Activated CD4-positive, alpha-beta T cell treated with anti-CD3 and anti-CD28 coated beads for 4 hours (primary cell): ENCODE measurements around the gene PDE1C.
"Not testable (repeated sequence)": the region's sequence is repeated elsewhere in the genome, so short reads cannot be mapped to it uniquely, and the experiment has no call there.

Experiments
- DNase-seq, 2 donors: peaks; one replicate each; pipeline ENCODE4 v3.0.0-alpha.2; 2020

Gene PDE1C

DNA sequence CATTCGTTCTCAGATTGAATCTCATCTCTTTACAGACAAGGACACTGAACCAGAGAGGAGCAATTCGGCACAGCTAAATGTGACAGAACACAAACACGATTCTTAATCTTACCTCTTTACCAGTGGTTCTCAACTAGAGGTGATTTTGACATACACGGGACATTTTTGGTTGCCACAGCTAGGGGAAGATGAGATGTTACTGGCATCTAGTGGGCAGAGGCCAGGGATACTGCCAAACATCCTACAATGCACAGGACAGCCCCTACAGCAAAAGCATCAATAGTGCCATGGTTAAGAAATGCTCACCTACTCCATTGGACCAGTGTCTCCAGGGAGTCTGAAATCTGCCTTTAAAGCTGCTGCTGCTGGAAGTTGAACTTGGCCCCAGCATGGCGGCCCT is 27.3 kb downstream of the PDE1C start:
- no peak for DNase-seq

DNA sequence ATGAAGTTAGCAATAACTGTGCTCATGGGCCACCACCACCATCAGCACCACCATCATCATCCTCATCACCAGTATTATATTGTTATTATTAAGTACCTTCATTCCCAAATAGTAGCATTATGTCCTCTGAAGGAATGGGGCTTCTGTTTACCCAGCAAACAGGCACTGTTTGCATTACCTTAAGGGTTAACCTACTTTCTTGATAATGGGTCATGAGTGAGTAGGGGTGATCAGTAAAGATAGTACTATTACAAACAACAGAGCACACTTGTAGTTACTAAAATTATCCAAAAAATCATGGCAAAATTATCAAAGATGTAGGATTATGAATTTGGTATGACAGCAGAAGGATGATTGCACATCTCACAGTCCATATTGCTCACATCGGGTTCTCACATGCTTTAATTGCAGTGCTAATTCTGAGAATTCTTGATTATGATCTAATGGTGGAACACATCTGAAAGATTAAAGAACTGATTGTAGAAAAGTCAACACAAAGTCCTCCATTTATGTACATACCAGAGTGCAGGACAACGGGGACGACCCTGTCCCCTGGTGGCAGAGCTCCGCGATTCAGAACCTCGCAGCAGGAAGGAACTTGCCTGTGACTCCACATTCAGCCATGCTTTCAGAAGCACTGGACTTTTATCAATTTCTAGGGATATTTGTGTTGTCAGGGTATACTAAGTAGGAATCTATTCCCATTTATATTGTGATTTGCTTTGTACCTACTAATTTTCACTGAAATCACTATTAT is 31.0 kb downstream of the PDE1C start:
- no peak for DNase-seq

DNA sequence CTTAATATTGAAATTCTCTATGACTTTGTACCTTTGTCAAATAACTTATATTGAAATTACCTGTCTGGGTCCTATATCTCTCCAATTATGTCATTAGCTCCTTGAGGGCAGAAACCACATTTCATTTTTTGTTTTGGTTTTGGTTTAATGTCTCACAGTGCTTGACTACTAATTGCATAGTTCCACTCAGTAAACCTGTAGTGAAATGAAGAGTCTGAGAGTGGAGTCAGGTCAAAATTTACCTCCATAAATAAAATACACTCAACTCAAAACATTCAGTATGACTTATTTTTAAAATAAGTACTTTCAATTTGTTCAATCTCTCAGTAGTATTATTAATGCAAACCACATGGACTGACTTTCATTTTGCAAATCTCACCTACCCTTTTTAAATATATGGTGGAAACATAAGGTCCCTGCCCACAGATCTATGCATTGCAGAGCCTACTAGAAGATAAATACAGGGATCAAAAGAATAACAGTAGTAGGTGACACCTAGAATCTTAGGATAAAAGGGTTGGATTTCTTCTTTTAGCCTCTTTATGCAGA is 32.5 kb downstream of the PDE1C start:
- DNase-seq: no peak

DNA sequence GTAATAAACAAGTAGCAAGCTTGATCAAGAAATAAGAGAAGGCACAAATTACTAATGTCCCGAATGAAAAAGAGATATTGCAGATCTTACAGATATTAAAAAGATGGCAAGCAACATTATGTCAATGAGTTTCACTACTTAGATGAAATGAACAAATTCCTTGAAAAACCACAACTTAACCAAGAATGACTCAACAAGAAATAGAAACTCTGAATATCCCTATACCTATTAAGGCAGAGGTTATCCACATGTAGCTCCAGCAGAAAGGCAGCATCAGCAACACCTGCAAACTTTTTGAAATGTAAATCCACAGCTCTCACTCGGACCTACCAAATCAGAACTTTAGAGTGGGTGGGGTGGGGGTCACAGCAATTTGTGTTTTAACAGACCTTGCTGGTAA is 33.6 kb downstream of the PDE1C start:
- no peak for DNase-seq

DNA sequence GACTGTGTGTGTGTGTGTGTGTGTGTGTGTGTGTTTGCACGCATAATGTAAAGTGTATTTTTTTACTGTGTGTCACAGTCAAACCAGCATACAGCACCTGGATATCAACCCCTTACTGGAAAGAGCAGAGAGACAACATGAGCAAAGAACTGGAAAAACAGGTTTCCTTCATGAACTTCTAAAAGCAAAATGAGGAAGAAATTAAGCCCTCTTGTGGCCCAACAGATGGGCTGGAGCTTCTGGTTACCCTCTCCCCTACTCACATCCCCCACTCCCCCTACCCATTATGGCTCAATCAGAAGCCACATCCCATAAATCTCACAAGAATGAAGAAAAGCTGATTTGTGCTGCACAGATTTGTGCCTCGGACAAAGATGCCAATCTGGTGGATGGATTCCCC is 36.2 kb downstream of the PDE1C start:
- no peak for DNase-seq

DNA sequence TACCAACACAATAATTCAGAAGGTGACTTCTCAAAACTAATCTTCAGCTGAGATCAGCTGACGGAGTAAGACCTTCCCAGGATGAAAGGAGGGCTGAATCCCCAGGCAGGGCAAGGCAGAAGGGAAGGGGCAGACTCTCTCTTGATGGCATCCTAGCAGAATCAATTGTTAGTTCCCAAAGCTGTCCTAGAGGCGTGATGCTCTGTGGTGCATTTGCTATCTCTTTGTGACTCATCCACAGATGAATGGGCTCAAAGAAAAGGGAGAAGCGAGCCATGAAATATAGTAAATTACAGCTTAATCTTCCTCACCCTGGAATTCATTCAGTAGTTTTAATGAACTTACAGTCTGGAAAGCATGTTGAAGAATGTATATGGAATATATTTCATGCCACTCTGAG is 37.2 kb downstream of the PDE1C start:
- no peak for DNase-seq

DNA sequence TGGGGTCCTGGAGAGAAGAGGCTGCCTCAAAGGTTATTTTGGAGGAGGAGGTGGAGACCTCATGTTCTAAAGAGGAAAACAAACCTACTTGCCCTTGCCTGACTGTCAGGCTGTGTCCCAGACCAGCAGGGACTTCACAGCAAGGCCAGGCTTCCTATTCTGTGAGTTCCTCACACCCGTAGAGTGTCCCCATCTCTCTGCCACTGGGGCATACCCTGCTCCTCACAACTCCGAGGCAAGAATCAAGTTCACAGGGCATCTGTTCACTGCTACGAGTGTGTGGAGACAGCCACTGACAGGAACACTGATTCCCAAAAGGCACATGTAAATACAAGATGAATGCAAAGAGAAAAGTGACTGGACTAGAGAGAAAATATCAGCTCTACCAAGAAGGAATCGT is 38.0 kb downstream of the PDE1C start:
- no peak for DNase-seq

DNA sequence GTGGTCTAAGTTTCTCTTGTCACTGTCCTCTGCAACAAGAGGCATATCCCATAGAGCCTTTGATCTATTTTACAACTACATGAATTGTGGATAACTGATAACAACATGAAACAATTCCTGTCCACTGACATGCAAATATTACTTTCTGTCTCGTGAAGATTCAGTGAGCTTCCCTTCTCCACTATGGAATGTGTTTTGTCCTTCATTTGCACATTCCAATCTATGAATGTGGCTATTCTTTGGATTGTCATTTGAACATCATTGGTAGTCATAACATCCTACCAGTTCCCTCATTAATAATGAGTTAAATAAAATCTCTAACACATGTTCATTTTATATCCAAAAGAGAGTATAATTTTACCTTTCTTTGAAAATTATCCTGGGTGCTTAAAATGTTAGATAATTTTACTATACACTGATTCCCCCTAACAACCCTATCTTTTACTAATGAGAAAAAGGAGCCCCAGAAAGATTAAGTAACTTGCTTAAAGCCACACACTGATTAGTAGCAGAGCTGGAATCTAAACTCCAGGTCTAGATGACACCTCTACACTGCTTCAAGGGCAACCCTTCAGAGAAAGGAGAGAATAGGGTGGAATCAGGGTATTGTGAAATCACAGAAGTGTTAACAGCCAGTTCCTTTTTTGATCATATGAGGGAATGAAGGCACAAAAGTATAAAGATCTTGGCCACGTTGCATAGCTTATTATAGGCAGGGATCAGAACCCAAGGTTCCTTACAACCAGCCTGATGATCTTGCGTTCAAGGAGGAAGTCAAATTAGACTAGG is 39.1 kb downstream of the PDE1C start:
- DNase-seq: no peak

DNA sequence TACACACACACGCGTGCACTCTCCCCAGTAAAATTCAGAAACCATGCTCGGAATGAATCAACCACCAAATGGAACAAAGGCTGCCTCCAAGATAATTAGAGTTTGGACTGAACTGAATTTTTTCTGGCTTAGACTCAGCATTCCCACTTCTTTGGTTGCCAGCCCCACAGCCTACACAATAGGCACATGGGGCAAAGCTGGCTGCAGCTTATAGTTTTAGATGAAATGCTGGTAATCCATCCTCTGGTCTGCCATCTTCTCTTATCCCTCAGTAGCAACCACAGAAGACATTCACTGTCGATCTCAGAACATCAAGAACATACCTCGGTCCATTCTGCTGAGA is 44.2 kb downstream of the PDE1C start:
- DNase-seq: no peak

DNA sequence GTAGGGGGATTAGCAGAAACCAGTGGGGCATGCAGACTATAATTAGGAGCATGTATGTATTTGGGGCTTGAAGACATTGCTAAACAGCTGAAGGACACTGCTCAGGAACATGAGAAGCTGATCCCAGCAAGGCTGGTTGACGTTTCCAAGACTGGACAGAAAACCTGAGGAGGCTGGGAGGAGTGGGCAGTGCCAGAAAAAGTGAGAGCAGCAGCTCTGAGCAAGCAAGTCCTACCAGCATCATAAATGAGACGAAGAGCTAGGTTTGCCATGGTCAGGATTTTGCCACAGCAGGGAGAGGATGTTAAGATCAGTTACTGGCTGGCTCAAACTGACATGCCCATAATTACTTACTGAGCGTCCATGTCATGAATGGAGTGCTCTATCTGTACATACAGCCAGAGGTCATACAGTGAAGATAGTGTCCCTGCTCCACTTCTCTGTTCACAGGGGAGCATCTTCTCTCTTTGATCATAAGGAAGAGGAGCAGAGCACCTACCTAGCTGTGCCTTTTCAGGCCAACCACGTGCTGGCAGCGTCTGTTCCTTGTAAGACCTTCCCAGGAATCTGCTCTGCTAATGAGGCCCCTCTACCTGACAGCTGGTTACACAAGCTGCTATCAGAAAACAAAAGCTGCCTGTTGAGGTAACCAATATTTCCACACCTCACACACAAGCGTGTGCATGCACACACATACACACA is 44.7 kb downstream of the PDE1C start:
- no peak for DNase-seq

DNA sequence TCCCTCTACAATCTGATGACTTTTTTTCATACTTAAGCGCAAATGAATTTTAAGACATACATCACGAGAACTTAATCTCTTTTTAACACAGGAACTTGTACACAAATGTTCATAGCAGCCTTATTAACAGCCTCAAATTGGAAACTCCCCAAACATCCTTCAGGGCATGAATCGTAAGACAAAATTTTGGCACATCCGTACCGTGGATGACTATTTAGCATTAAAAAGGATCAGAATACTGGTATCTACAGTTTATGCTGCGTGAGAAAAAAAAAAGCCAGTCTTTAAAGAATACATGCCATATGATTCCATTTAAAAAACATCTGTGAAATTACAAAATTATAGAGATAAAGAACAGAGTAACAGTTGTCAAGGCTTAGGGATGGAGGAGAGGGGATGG is 46.8 kb downstream of the PDE1C start:
- no peak for DNase-seq

DNA sequence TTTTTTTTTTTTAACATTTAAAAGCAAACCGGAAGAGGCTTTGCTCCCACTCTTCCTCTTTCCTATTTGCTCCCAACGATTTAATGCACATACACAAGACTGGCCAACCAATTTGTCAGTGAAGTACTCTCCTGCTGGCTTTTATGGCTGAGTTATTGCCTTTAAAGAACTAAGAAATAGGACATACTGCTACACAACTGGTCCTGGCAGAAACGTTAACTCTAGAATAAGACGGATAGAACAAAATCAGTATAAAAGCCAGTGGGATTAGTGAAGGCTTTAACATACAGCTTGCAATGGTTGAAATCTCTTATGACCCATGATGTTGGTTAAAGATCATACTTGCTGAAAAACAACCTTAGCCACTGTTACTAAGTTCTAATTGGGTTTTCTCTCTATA is 47.2 kb downstream of the PDE1C start:
- DNase-seq: no peak

DNA sequence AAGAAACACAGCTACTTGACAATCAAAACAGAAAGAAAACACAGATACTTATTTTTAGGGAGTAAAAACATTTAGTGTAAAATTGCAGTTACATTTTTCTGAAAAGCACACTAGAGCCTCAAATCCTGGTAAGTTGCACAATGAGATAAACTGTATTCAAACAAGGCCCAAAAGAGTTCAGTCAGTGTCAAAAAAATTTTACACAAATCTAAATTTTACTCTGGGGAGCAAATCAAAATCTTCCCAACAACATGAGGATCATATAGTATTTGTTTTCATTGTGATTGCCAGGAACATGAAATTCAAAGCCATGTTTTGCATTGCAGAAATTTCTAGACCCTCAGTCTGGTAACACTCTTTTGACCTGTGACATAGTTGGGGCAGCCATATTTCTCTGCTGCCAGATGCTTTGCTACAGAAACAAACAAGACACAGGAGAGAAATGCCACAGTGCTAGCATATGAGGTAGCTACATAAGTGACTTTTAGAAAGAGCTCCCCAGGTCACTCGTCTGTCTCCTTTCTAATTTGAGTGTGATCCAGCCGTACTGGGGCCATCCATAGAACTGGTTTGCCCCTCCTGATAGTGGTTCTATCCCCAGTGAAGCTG is 49.6 kb downstream of the PDE1C start:
- DNase-seq: no peak

DNA sequence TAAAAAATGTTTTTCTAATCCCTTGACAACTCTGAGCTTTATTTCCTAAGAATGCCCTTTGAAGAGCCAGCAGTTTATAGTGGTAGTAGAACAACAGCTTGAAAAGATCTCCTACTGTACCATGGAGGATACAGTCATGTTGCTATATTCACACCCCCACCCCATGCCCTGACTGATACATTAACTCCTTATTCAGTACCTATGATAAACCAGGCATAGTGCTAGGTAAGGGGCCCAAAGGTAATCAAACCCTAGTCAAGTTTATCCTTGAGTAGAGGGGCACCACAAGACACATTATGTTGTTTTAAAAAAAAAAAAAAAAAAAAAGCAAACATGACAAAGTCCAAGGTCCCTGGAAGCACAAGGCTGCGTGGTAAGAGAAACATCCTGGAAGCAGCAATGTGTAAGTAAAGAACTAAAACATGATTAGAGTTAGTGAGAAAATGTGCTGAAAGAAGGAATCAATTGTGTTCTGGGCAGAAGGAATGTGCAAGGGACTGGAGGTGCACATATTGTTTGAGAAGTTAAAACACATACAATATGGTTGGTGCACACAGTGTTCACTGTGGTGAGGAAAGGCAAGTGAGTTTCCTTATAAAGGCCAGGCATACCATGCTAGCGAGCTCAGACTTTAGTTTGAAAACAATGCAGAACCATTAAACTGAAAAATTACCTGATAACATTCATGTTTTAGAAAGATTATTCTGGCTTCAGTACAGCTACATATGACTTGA is 51.2 kb downstream of the PDE1C start:
- no peak for DNase-seq

DNA sequence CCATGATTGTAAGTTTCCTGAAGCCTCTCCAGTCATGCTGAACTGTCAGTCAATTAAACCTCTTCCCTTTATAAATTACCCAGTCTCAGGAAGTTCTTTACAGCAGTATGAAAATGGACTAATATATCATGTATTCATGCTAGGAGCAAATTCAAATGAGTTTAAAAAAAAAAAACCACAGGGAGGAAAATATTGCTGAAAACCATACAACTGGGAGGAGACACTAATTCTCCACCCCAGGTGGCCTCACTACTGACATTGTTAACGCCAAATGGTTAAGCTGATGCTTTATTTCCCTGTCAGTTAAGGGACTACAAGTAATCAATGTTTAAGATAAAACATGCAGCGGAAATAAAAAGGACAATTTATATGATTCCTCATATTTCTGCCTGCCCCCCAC is 55.1 kb downstream of the PDE1C start:
- no peak for DNase-seq

DNA sequence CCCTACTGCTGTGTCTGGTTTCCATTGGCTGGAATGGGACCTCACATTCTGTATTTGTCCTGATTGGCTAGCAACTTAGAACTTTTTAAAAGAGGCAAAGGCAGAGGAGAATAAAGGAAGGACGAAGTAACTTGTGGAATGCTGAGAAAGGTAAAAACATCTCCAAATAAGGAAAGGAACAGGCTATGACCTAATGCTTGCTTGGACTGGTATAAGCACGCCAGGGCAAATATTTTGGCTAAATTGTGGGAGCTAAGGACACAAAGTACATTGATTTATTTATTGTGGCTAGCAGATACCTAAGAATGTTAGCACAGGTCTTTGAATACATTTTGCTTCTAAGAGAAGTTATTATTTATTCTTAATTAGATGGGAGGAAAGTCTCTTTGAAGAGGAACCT is 56.7 kb downstream of the PDE1C start:
- not testable (repeated sequence) for DNase-seq

DNA sequence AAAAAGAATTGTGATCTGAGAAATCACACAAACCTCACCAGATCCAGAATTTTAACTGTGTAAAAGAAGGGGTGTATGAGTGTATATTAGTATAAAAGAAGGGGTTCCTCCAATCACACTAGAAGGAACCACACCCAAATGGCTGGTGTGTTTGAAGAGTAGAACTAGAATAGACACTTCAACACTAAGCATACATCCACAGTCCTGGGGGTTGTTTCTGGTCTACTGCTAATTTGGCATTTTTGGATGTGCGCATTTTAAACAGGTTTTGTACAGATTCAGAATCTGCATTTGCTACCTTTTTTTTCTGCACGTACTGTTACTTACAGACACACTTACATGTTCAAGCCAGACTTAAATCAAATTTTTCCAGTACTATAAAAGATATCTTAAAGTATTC is 64.6 kb downstream of the PDE1C start:
- DNase-seq: no peak

DNA sequence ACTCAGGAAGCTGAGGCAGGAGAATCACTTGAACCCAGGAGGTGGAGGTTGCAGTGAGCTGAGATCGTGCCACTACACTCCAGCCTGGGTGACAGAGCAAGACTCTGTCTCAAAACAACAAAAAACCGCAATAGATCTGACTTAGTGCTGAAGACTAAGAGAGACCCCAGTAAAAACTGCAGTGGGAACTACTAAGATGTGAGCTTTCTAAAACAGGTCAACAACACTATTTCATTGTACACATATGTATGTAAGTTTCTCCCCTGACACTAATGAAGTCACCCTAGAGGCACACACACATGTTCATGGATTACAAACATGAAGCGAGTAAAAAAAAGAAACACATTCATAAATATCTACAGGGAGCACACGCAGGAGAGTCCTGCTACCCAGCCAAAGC is 68.3 kb downstream of the PDE1C start:
- DNase-seq: no peak

DNA sequence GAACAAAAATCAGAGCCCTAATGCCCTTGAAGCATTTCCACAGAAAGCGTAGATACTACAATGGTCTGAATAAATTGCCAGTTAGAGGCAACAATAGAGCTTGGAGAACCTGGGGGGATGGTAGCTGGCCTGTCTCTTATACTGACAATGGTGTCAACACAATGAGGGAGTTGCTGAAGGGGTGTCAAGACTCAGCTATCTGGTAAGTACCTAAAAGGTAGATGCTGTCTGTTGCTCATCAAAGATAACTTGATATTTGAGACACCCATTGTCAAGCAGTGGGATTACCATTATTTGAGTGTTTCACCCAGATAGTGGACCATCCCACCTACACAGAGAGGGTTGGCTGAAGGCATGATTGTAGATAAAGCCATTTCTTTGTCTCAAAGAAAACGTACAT is 72.8 kb downstream of the PDE1C start:
- no peak for DNase-seq

DNA sequence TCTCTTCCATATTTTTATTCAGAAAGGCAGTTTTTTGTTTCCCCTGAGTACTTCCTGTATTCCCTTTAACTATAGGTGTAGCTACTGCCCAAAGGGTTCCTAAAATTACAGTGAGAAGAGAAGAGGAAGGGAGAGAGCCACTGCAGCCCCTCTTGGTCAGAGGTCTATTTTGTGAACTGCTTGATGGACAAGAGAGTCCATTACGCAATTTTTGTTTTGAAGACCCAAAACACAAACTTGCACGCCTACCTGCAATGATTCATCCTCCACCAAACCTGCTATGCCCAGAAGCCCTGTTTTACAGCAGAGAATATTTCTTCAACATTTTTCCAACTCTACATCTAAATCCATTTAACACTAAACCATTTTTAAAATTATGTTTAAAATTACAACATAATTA is 75.1 kb downstream of the PDE1C start:
- DNase-seq: no peak

DNA sequence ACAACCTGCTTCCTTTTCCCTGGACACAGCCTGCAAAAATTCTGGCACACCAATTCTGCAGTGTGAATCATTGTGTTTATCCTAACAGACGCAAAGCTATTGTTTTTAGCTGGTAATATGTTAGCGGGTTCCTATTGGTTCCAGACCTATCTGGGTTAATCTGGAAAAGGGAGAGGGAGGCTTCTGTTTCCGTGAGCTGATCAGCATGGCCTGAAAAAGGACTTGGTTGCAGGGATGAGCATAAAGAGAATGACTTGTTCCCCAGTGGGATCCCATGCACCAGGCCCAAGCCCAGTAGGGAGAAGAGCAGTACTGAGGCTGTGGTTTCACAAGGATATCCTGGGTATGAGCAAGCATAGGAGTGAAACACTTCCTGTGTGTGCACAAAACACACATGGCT is 78.4 kb downstream of the PDE1C start:
- no peak for DNase-seq

DNA sequence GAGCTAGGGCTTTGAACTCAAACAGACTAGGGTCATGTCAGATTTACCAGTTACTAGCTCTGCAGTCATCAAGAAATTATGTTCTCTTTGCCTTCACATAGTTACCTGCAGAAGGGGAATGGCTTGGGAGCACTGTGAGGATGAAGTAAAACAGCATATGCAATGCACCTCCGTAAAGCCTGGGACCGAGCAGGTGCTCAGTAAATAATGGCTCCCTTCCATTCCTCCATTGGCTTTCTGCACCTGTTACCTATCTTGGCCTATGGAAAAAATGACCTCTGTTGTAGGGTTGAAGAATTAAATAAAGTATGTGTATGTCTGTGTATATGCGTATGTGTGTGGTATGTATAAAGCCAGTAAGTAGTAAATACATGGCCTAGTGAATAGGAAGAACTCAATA is 78.8 kb downstream of the PDE1C start:
- no peak for DNase-seq
